GM11168 (cell line): ENCODE data around the gene STARD9.
"Not testable (repeated sequence)": the region's sequence is repeated elsewhere in the genome, so short reads cannot be mapped to it uniquely, and the experiment has no call there.

Source experiments
- in situ Hi-C: fragments of 300-500 bp; cut with MboI; formaldehyde crosslinking; loops from one replicate; pipeline ENCODE4 v1.12.0; 2022; ENCODE audit warnings: low sequenced_read_pairs; ENCODE audit not compliant: unreplicated experiment

Gene STARD9

GRCh38 chr15:42584031-42584765, 8.8 kb downstream of the STARD9 start:
- in situ Hi-C loops, result no loop called here

GRCh38 chr15:42590619-42591237, 15.3 kb downstream of the STARD9 start:
- in situ Hi-C loops, result loop anchor here (10.0 kb wide), 1 partner anchor 54 kb away; no protein-coding TSS in a partner anchor

GRCh38 chr15:42591238-42591934, 16.0 kb downstream of the STARD9 start:
- in situ Hi-C loops, result loop anchor here (10.0 kb wide), 1 partner anchor 53 kb away; no protein-coding TSS in a partner anchor

DNA sequence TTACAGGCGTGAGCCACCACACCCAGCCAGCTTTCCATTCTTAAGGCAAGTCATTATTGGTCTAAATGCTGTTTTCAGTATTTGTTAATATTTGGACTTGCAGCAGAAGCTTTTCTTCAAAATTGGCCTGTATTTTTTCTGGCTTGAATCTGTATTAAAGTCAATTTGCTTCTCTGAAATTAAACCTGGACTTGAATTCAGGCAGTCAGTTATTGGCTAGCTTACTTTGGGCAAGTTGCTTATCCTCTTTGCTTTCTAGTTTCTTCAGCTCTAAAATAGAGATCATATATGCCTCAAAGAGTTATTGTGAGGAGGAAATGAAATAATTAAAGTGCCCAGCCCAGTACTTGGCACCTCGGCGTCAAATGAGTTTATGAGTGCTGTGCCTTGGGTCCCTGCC, 17.3 kb downstream of the STARD9 start:
- in situ Hi-C loops, result loop anchor here (10.0 kb wide), 1 partner anchor 52 kb away; no protein-coding TSS in a partner anchor

- in situ Hi-C loops, result loop anchor here (10.0 kb wide), 1 partner anchor 52 kb away; no protein-coding TSS in a partner anchor
These were observed 17.7 kb downstream of the STARD9 start for GRCh38 chr15:42593143-42593542.

DNA sequence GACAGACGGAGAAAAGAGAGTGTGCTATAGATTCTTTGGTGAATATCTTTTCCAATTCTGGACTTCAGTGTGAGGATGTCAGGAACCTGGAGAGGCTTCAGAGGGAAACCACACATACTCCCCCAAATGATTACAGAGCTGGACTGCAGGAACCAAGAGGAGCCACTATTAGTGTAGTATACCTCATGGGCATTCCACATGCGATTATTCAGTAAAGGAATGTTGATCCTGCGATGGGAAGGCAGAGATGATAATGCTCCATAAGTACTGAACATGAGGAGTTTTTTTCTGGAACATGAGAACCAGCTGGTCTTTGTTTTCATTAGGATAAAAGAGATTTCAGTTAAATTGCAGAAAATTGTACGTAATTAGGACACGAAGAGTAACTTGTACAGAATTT, 18.7 kb downstream of the STARD9 start:
- in situ Hi-C loops, result loop anchor here (10.0 kb wide), 1 partner anchor 51 kb away; no protein-coding TSS in a partner anchor

DNA sequence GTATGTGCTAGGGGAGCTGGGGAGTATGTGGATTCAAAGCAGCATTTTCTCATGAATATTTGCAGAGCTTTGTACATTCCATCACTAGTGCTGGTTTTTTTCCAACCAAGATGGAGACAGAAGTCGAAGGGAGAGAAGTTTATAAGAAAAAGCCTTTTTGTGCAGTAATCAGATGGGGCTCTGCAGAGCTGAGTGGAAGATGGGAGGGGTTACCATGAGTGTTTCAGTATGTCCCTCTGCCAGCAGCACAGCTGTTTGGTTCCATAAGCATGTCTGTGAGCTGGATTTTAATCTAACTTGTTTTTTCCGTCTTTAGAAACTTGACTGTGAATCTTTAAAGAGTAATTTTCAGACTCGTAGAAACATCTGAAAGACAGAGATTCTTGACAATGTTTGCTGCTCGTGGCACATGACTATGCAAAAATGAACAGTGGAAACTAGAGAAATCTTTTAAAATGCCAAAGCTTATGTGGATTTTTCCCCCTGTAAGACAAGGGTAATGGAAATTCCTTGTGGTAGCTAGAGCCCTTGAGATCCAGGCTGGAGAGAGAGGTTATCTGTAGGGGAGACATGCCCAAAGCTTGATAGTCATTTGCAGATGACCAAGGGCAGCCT, 20.3 kb downstream of the STARD9 start:
- in situ Hi-C loops, result loop anchor here (10.0 kb wide), 1 partner anchor 49 kb away; no protein-coding TSS in a partner anchor

GRCh38 chr15:42601316-42601715, 25.9 kb downstream of the STARD9 start:
- in situ Hi-C loops, result not testable (repeated sequence)

DNA sequence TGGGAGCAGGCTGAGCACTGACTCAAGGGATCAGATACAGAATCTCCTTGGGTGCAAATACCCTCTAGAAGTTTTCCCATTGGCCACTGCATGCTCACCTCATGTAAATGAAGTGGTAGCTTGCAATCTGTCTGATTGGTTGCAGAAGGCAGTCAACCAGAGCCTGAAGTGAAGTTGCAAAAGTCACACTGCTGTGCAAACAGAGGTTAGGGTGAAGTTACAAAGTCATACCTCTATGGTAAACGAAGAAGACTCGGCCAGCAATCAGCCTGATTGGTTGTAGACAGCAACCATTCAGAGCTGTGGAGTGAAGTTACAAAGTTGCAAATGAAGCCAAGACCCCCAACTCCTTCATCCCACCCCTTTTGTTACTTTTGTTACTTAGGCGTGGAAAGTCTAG, 27.1 kb downstream of the STARD9 start:
- in situ Hi-C loops, result no loop called here

DNA sequence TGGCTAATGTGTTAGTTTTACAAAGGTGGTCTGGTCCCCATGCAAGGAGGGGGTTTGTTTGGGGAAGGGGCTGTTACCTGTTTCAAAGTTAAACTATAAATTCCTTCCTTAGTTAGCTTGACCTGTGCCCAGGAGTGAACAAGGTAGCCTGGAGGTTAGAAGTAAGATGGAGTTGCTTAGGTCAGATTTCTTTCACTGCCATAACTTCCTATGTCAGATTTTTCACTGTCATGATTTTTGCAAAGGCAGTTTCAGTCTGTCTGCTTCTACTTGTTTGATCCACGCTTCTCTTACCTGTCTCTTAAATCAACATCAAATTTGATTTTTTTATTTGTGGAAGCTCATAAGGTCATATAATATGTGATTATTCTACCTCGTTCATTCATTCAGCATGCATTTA, 28.6 kb downstream of the STARD9 start:
- in situ Hi-C loops, result no loop called here

DNA sequence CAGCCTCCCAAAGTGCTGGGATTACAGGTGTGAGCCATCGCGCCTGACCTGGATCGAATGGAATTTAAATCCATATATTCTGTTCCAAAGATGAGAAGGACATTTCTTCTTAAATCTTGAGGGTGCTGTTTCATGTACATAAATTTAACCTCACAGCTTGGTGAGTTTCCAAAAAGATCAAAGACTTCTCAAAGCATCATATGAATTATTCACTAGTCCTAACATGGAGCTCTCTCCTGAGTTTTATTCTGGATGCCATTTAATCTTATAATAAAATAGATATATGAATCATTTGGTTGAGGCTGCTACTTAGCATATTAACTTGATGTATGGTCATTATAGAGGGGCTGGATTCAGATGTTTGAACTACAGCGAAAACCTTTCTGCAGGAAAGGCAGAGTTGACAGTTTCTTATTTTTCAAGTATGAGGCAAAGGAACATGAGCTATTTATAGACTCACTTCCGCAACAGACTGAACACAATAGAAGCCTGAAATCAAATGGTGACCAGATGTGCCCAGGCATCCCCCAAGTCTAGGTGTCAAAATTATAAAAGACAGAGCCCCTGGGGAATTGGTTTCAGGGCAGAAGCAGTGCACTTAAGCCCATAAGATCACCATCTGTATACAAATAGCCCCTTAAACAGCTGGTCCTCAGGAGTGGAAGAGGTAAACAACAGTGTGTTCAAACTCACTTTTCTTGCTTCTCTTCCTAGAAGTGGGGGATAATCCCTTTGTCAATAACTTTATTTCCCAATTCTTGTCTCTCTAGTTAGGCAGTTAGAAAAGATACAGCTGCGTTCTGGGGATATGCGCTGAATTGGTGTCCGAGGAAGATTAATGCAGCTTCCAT, 29.7 kb downstream of the STARD9 start:
- in situ Hi-C loops, result no loop called here

GRCh38 chr15:42605796-42606195, 30.4 kb downstream of the STARD9 start:
- in situ Hi-C loops, result no loop called here

- in situ Hi-C loops, result no loop called here
These were observed 32.7 kb downstream of the STARD9 start for GRCh38 chr15:42608110-42608531.

DNA sequence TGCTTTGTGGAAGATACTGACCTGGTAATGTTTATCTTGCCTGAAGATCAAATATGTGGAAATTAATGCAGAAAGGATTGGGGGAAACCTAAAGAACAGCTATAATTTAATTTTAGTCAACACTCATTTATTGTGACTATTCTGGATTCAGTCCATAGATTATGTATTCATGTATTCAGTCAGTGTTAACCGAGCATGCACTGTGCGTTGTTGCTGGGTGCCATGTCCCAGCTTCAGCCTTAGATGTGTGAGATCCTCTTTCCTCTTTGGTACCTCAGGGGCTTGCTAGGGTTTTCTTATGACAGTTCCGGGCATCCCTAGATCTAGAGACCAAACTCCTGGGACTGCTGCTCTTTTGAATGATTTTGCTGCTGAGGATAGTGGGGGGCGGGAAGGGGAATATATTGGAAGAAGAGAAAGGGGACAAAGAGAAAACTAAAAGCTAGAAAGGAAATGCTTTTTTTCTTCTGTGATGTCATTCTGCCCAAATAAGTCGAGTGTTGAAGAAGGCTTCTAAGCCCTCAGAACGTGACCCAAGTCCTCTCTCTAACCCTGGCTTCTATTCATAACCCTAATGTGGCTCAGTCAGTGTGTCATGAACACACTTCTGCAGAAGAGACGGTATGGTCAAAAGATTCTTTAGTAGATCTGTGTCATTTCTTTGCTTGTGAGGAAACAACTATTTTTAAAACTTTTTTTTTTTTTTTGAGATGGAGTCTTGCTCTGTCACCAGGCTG, 33.5 kb downstream of the STARD9 start:
- in situ Hi-C loops, result no loop called here

- in situ Hi-C loops, result no loop called here
These were observed 36.1 kb downstream of the STARD9 start for GRCh38 chr15:42611532-42611931.

GRCh38 chr15:42612367-42612912, 37.0 kb downstream of the STARD9 start:
- in situ Hi-C loops, result no loop called here

DNA sequence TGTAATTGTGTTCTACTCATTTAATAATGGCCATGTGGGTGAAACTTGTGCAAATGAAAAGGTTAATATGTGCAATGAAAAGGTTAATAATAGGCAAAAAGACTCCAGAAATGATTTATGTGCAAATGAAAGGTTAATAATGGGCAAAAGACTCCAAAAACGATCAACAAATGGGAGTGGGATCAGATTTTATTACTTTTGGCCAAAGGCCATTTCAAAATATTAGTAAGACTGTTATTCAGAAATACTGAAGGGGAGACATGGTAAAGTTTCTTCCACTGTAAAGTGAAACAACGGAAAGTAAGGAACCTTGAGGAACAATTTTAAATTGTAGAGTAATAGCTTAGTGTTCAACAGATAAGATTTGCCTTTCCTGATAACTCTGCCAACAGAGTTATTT, 40.7 kb downstream of the STARD9 start:
- in situ Hi-C loops, result no loop called here

- in situ Hi-C loops, result no loop called here
These were observed 44.4 kb downstream of the STARD9 start for GRCh38 chr15:42619656-42620371.
